ENCODE measurements around the gene EBP.

Gene EBP

GRCh38 chrX:48521353-48522243 is at the start of gene EBP:
Gene EBP, plus strand, starts transcription at chrX:48521808. Its CDS starts 1,964 bp downstream, at chrX:48523772.
- DNase-seq = peak; percentile 94

DNA sequence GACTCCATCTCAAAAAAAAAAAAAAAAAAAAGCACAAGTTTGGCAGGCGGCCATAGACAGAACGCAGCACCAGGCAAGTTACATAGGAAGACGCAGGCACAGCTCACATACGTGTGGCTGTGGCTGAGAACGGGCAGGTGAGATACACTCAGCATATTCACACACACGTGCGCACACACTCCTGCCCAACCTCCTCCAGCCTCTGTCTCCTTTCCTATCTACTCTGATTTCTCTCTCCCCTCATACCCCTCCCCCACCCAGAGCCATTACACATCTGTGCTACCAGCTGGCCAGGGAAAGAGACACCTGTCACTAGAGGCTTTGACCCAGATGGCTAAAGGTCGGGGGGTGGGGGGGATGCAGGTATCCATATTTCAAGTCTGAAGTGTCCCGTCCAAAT is 49.4 kb upstream of the EBP start:
- no peak for DNase-seq

- DNase-seq = no peak
Observed at GRCh38 chrX:48472851-48473703, 48.5 kb upstream of the EBP start.

GRCh38 chrX:48473704-48473990 is 48.0 kb upstream of the EBP start:
- DNase-seq = no peak

DNA sequence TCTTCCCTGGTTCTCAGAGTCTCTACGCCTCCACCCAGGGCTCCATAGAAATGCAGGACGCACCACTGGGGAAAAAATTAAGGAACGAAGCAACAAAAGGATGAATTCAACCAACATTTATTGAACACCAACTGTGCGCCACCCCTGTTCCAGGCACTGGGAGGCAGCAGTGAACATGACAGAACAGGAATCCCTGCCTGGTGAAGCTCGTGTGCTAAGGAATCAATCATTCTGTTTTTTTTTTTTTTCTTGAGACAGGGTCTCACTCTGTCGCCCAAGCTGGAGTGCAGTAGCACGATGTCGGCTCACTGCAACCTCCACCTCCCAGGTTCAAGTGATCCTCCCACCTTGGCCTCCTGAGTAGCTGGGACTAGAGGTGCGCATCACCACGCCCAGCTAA is 47.5 kb upstream of the EBP start:
- DNase-seq = no peak

DNA sequence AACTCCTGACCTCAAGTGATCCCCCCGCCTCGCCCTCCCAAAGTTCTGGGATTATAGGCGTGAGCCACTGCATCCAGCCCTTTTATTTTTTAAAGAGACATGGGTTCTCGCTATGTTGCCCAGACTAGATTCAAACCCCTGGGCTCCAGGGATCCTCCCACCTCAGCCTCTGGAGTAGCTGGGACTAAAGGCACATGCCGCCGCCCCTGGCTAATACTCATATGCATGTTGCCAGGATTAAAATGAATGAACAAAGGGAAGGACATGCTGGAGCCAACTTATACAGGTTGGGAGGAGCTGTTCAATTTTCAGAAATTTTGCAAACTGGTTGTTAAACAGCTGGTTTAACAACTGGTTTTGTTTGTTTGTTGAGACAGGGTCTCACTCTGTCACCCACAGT is 47.0 kb upstream of the EBP start:
- no peak for DNase-seq

DNA sequence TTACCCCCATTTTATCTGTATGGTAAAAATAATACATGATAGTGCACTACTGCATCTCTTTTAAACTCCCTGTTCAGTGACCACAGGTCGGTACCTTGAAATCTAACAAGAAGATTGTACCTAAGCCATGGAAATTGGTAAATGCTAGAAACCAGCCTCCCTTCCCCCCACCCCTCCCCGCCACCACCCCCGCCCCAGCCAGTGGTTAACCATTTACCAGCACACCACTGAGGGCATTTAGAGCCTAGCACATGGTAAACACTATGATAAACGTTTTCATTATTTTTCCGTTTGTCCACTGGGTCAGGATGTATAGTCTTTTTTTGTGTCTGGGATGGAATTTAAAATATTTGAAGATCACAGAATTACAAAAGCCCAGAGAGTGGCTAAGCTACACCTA is 46.3 kb upstream of the EBP start:
- no peak for DNase-seq

DNA sequence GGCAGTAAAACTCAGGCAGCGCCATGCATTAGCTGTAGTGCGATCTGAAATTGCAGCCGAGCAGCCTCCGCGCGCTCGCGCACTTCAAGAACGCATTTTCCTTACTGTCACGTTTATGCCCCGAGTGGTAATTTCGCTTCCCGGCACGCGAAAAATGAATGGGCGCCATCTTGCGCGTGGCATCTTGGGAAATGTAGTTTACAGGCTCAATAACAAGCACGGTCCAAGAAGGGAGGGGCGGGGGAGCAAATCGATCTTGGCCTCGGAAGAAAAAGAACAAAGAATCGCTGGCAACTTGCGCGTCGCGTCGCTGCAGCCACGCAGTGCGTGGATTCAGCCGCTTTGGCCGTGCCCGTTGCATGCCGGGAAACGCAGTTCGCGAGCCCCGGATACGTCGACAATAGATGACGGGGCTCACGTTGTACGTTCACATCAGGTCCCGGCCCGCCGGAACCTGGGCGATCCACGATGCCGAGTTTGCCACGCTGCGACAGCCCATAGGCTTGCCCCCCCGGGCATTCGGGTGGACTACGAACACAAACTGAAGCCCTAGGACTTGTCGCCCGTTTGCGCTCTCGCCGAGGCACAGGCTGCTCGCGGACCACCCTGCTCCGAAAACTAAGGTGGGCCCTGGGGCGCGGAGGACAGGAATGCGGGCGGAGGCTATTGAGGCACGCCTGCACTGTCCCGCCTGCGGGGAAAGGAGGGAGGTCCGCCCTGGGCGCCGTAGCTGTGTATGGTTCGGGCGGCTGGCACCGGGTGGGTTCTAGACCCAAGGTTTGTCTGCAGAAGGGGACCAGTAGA is 45.6 kb upstream of the EBP start, which contains the start of gene FTSJ1:
Gene FTSJ1 (plus strand): TSS at position 426 of the 804 bp plus-strand sequence. CDS start 1,849 bp downstream, outside the sequence.
- DNase-seq = peak; percentile 83

DNA sequence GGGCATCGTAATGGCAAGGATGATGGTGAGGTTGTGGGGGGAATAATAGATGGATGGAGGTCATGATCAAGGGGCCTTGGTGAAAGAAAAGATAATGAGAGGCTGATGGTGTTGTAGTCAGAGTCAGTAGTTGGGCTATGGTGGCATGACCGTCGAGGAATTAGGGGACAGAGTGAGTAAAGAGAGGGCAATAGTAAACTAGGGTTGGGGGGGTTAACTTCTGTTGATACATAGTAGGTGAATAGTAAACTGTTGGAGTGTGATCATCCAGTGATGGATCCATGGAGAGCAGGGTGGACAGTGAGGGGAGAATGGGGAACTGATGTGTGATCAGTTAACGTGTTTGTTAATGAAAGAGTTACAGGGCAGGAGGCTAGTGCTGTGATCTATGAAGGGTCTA is 44.7 kb upstream of the EBP start:
- DNase-seq = no peak

DNA sequence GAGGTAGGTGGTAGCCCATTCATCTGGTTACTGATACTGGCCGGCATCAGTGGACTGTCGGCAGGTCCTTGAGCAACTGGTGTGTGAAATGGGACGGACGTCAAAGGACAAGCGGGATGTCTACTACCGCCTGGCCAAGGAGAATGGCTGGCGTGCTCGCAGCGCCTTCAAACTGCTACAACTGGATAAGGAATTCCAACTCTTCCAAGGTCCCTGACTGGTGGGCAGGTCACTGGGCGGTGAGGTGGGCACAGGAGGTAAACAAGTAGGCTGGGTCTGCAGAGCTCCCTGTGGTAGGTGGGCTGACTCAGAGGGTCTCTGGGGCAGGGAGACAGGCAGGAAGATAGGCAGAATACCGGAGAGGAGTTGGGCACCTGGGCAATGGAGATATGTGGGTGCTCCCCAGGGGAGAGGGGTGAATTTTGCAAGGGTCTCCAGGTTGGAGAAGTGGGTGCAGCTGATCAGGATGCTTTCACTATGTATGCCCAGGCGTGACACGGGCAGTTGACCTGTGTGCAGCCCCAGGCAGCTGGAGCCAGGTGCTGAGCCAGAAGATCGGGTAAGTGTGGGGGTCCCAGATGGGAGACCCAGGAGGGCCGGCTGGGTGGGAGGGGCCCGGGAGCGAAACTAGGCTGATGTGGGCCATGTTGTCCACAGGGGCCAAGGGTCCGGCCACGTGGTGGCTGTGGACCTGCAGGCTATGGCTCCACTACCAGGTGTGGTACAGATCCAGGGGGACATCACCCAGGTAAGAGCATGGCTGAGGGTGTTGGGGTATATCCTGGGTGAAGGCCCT is 43.5 kb upstream of the EBP start:
- no peak for DNase-seq

- DNase-seq = no peak
Observed at GRCh38 chrX:48478806-48479205, 42.8 kb upstream of the EBP start.

GRCh38 chrX:48480142-48480541 is 41.5 kb upstream of the EBP start:
- no peak for DNase-seq

GRCh38 chrX:48480583-48480982 is 41.0 kb upstream of the EBP start:
- no peak for DNase-seq

- DNase-seq = no peak
Observed at GRCh38 chrX:48482526-48482925, 39.1 kb upstream of the EBP start.

DNA sequence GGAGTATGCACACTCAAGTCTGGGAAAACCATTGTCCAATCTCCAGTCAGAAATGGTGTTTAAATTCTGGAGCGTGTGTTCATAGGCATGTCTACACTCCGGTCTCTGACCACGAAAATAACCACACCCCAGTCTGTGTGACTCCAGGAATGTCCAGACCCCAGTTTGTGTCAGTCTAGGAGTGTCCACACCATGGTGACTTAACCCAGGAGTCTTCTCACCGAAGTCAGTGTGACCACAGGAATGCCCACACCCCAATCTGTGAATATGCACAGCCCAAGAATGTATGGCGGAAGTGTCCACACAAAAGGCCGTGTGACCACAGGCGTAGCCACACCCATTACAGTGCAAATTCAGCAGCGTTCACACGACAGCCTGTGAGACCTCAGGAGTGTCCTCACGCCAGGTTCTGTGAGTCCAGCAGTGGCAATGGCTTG is 34.2 kb upstream of the EBP start:
- DNase-seq = no peak

- no peak for DNase-seq
Observed at GRCh38 chrX:48488034-48488433, 33.6 kb upstream of the EBP start.

GRCh38 chrX:48489296-48489695 is 32.3 kb upstream of the EBP start:
- no peak for DNase-seq

DNA sequence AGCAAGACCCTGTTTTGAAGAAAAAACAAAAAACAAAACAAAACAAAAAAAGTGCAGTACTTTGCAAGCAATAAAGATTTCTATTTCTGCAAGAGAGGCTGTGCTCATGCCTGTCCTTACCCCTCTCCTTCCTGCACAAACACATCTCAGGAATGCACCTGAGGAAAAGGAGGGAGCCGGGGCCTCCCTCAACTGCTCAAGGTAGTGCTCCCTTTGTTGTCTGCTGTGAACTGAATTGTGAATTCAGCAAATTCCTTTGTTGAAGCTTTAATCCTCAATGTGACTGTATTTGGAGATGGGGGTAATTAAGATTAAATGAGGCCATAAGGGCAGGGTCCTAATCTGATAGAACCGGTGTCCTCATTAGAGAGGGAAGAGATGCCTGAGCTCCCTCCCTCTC is 31.7 kb upstream of the EBP start:
- no peak for DNase-seq

- DNase-seq = no peak
Observed at GRCh38 chrX:48490661-48491060, 30.9 kb upstream of the EBP start.

DNA sequence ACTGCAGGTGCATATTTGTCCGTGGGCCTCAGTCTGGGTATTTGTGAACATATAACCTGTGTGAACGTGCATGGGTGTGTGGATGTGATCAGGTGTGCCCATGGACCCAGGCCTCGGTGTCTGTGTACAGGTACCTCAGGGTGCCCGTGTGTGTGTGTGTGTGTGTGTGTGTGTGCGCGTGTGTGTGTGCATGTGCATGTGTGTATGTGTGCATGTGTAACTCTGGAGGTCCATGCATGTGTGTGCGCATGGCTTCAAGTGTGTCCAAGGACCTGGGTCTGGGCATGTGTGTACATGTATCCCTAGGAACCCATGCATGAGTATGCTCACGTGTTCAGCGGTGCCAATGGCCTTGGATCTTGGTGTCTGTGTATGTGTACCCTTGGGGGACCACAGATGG is 29.8 kb upstream of the EBP start:
- no peak for DNase-seq

DNA sequence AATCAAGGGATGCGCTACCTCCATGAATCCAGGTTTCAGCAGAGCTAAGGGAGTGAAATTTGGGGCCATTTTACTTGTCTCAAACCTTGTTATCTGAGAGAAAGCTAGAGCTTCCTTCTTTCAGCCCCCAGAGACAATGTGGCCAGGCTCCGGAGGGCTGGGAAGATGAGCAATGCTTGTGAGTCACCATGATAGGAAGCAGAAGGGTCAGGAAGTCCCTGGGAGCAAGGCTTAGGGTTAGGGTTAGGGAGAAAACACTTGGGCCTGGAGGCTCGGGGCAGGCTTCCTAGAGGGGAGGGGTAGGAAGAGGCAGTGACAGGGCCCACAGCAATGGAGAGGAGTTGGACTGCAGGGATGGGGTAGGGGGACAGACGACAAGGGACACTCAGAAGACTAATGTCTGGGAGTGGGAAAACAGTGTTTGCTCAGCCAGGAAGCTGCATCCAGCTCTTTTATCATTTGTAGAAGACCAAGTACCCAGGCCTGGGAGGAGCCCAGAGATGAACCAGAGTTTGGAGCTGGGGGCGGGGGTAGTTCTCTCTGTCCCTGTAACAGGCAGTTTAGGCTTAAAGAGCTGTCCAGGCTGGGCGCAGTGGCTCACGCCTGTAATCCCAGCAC is 29.2 kb upstream of the EBP start:
- DNase-seq = no peak

- DNase-seq = no peak
Observed at GRCh38 chrX:48493890-48494364, 27.7 kb upstream of the EBP start.

All from activated CD8-positive, alpha-beta memory T cell treated with anti-CD3 and anti-CD28 coated beads, Interleukin-2, amount 50 U/mL, for 48 hours (primary cell).